ENCODE measurements around the gene TNC. TPM values are rescaled to one million over a fixed set of nuclear protein-coding genes. Genes with fewer than 3 reads are reported as not detected.
A peak's percentile ranks its signal among the peaks of the same experiment; 100 is the strongest.

Gene TNC
- total and polyA plus RNA-seq, 11 donors: 0.53 to 98.7 (median 6.9) TPM

GRCh38 chr9:115107701-115108100 is 10.3 kb downstream of the TNC start:
- ATAC-seq (no peak), DNase-seq (no peak)
- H3K27me3 ChIP-seq: no peaks in the 10 kb centered on the region
- no peak overlapping the region for H3K4me3 ChIP-seq
- TF ChIP-seq CTCF (IDR thresholded peaks at IDR 0.05): no peak
- no peak for TF ChIP-seq POLR2A (IDR thresholded peaks at IDR 0.05)
- 80 to 88% (median 84%) methylated on average over 2 of the region's 2 CpGs for WGBS, 4 donors
- no peaks in the 10 kb centered on the region for H3K36me3 ChIP-seq
- intact Hi-C loops (cut with DNase I): no loop called here
- peaks cover 0 to 4% (median 0%) of the 10 kb centered on the region in 12 donors for H3K4me1 ChIP-seq
- H3K9me3 ChIP-seq: no peaks in the 10 kb centered on the region
- H3K27ac ChIP-seq: peak overlapping the region in 1 of 12 donors; percentile 78

GRCh38 chr9:115106642-115107041 is 11.3 kb downstream of the TNC start:
- Histone ChIP-seq H3K36me3 (no peaks in the 10 kb centered on the region), H3K9me3 (no peaks in the 10 kb centered on the region), H3K4me1 (peaks cover 0 to 4% (median 0%) of the 10 kb centered on the region in 12 donors), H3K27me3 (no peaks in the 10 kb centered on the region), H3K4me3 (no peak overlapping the region), H3K27ac (peak overlapping the region in 2 of 12 donors; percentile 3 to 78)
- intact Hi-C loops (cut with DNase I): no loop called here
- WGBS, 4 donors: 44 to 49% (median 46%) methylated on average over 2 of the region's 2 CpGs
- no peak for DNase-seq
- TF ChIP-seq POLR2A (IDR thresholded peaks at IDR 0.05) (no peak), CTCF (IDR thresholded peaks at IDR 0.05) (no peak)
- no peak for ATAC-seq

DNA sequence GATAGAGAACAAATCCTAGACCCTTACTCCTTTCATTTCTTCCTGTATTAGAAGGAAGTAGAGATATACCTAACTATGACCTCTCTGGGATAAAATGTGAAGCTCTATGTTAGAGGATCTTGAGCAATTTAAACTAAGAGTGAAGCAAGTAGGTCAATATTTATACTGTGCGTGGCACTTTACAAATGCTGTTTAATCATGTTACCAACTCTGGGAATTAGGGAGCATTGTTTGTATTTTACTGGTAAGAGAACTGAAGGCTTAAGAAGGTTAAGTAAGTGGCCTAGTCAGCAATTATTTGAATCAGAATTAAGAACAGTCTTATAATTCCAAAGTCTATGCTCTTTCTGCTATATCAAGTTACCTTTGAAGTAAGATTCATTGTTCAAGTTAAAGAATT is 12.0 kb downstream of the TNC start:
- peak overlapping the region in 2 of 12 donors; percentile 3 to 78 for H3K27ac ChIP-seq
- peaks cover 0 to 4% (median 0%) of the 10 kb centered on the region in 12 donors for H3K4me1 ChIP-seq
- no peak for ATAC-seq
- no peak for TF ChIP-seq CTCF (IDR thresholded peaks at IDR 0.05)
- TF ChIP-seq POLR2A (IDR thresholded peaks at IDR 0.05): no peak
- intact Hi-C loops (cut with DNase I): no loop called here
- no peak overlapping the region for H3K4me3 ChIP-seq
- no peaks in the 10 kb centered on the region for H3K27me3 ChIP-seq
- 82 to 93% (median 88%) methylated on average over 1 of the region's 1 CpG for WGBS, 4 donors
- no peaks in the 10 kb centered on the region for H3K9me3 ChIP-seq
- no peak for DNase-seq
- H3K36me3 ChIP-seq: no peaks in the 10 kb centered on the region

DNA sequence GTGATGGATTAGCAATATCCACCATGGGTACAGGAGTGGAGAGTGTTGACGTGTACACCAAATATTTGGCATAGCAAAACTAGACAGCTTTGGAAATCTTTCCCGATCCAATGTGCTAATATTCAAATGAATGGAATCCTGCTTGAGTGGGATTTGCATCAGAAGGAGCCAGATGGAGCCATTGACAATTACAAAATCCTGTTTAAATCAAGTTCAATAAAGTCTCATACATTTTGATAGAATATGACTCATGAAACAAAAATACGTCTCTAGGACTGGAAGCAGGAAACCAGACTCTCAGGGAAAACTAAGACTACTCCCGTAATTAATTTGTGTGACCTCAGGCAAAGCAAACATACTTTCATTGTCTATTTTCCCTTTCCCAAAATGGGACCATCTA is 13.0 kb downstream of the TNC start:
- no peaks in the 10 kb centered on the region for H3K9me3 ChIP-seq
- 56 to 73% (median 70%) methylated on average over 4 of the region's 4 CpGs for WGBS, 4 donors
- peak overlapping the region in 1 of 12 donors; percentile 78 for H3K27ac ChIP-seq
- H3K36me3 ChIP-seq: no peaks in the 10 kb centered on the region
- DNase-seq (no peak), ATAC-seq (no peak)
- H3K4me3 ChIP-seq: no peak overlapping the region
- H3K27me3 ChIP-seq: no peaks in the 10 kb centered on the region
- intact Hi-C loops (cut with DNase I): no loop called here
- TF ChIP-seq POLR2A (IDR thresholded peaks at IDR 0.05): no peak
- TF ChIP-seq CTCF (IDR thresholded peaks at IDR 0.05): no peak
- peaks cover 0 to 4% (median 0%) of the 10 kb centered on the region in 12 donors for H3K4me1 ChIP-seq

All from heart left ventricle (tissue), 16 donors.